ENCODE measurements around the gene LSAMP.
"Not testable (repeated sequence)": the region's sequence is repeated elsewhere in the genome, so short reads cannot be mapped to it uniquely, and the experiment has no call there.

Gene LSAMP

DNA sequence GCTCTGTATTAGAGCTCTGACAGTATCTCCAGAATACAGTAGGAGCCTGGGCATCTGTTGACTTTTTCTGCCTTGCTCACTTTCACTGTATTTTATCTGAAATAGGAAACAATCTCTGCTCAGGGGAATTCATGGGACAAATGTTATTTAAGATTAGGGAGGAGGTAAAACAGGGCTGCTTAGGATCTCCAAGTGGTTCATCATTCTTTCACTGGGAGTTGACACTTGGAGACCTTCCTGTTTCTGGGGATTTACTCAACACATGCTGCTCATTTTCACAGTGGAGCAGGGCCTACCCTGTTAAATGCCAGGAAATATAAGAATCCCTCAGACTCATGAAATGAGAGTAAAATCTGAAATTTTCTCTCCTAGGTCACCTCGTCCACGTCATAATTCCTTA is 636.5 kb downstream of the LSAMP start:
- no peak overlapping the region for H3K4me3 ChIP-seq (ENCODE audit: low read depth, low read length)

GRCh38 chr3:115808244-115808643 is 637.0 kb downstream of the LSAMP start:
- H3K9ac ChIP-seq (ENCODE audit: low read depth, low read length): no peak overlapping the region
- H3K4me3 ChIP-seq (ENCODE audit: low read depth, low read length): no peak overlapping the region
- no peaks in the 10 kb centered on the region for H3K27me3 ChIP-seq (ENCODE audit: control insufficient read depth, insufficient read depth, low read length)
- no peaks in the 10 kb centered on the region for H3K36me3 ChIP-seq (ENCODE audit: control insufficient read depth, insufficient read depth, low read length)
- peaks cover 32% of the 10 kb centered on the region for H3K4me1 ChIP-seq (ENCODE audit: control insufficient read depth, insufficient read depth, low read length)
- no peaks in the 10 kb centered on the region for H3K9me3 ChIP-seq (ENCODE audit: control insufficient read depth, insufficient read depth, low read length)

More for the DNA sequence above, 636.5 kb downstream of the LSAMP start:
- H3K9me3 ChIP-seq (ENCODE audit: control insufficient read depth, insufficient read depth, low read length): no peaks in the 10 kb centered on the region
- no peak overlapping the region for H3K9ac ChIP-seq (ENCODE audit: low read depth, low read length)
- peaks cover 27% of the 10 kb centered on the region for H3K4me1 ChIP-seq (ENCODE audit: control insufficient read depth, insufficient read depth, low read length)
- H3K36me3 ChIP-seq (ENCODE audit: control insufficient read depth, insufficient read depth, low read length): no peaks in the 10 kb centered on the region
- no peaks in the 10 kb centered on the region for H3K27me3 ChIP-seq (ENCODE audit: control insufficient read depth, insufficient read depth, low read length)

DNA sequence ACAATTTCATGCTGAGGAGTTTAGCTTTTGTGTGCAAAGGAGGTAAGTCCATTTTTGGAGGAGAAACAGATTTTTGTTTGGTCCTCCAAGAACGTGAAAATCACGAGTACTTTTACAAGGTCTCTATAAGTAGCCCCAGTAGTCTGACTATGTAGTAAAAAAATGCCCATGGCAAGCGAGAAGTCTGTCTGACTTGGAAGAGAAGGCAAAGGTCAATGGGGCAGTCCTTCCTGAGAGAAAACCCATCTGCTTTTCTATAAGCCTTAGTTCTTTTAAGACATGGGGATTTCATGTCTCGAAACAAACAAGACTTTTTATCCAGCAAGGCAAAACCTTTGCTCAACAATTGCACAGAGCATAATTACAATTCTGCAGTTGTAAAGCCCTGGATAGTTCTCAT is 638.8 kb downstream of the LSAMP start:
- H3K27me3 ChIP-seq (ENCODE audit: control insufficient read depth, insufficient read depth, low read length): no peaks in the 10 kb centered on the region
- H3K9me3 ChIP-seq (ENCODE audit: control insufficient read depth, insufficient read depth, low read length): no peaks in the 10 kb centered on the region
- H3K36me3 ChIP-seq (ENCODE audit: control insufficient read depth, insufficient read depth, low read length): no peaks in the 10 kb centered on the region
- peaks cover 37% of the 10 kb centered on the region for H3K4me1 ChIP-seq (ENCODE audit: control insufficient read depth, insufficient read depth, low read length)
- no peak overlapping the region for H3K9ac ChIP-seq (ENCODE audit: low read depth, low read length)
- H3K4me3 ChIP-seq (ENCODE audit: low read depth, low read length): no peak overlapping the region

DNA sequence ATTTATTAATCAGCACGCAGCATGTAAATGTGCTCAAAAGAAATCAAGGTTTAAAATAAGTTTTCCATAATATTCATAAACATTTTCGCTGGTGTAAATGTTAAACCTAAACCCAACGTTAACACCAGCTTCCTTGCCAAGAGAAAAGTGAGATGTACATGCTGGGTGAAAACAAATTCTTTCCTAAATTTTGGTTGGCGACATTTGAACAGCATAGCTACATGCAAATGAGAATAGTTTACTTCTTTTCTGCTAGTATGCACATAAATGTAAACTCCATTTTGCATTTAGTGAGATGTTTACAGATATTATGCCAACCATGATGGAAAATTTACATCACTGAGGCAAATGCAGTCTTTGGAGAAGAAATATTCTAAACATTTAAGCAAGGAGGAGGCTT is 639.8 kb downstream of the LSAMP start:
- Histone ChIP-seq H3K4me1 (ENCODE audit: control insufficient read depth, insufficient read depth, low read length) (peaks cover 37% of the 10 kb centered on the region), H3K27me3 (ENCODE audit: control insufficient read depth, insufficient read depth, low read length) (no peaks in the 10 kb centered on the region), H3K9ac (ENCODE audit: low read depth, low read length) (no peak overlapping the region), H3K4me3 (ENCODE audit: low read depth, low read length) (no peak overlapping the region), H3K9me3 (ENCODE audit: control insufficient read depth, insufficient read depth, low read length) (no peaks in the 10 kb centered on the region), H3K36me3 (ENCODE audit: control insufficient read depth, insufficient read depth, low read length) (no peaks in the 10 kb centered on the region)

GRCh38 chr3:115804713-115805119 is 640.6 kb downstream of the LSAMP start:
- peaks cover 37% of the 10 kb centered on the region for H3K4me1 ChIP-seq (ENCODE audit: control insufficient read depth, insufficient read depth, low read length)
- H3K9me3 ChIP-seq (ENCODE audit: control insufficient read depth, insufficient read depth, low read length): no peaks in the 10 kb centered on the region
- H3K36me3 ChIP-seq (ENCODE audit: control insufficient read depth, insufficient read depth, low read length): no peaks in the 10 kb centered on the region
- H3K27me3 ChIP-seq (ENCODE audit: control insufficient read depth, insufficient read depth, low read length): no peaks in the 10 kb centered on the region
- H3K9ac ChIP-seq (ENCODE audit: low read depth, low read length): no peak overlapping the region
- H3K4me3 ChIP-seq (ENCODE audit: low read depth, low read length): no peak overlapping the region

GRCh38 chr3:115804200-115804599 is 641.1 kb downstream of the LSAMP start:
- H3K9me3 ChIP-seq (ENCODE audit: control insufficient read depth, insufficient read depth, low read length): no peaks in the 10 kb centered on the region
- no peaks in the 10 kb centered on the region for H3K27me3 ChIP-seq (ENCODE audit: control insufficient read depth, insufficient read depth, low read length)
- H3K4me3 ChIP-seq (ENCODE audit: low read depth, low read length): no peak overlapping the region
- no peak overlapping the region for H3K9ac ChIP-seq (ENCODE audit: low read depth, low read length)
- H3K4me1 ChIP-seq (ENCODE audit: control insufficient read depth, insufficient read depth, low read length): peaks cover 37% of the 10 kb centered on the region
- no peaks in the 10 kb centered on the region for H3K36me3 ChIP-seq (ENCODE audit: control insufficient read depth, insufficient read depth, low read length)

DNA sequence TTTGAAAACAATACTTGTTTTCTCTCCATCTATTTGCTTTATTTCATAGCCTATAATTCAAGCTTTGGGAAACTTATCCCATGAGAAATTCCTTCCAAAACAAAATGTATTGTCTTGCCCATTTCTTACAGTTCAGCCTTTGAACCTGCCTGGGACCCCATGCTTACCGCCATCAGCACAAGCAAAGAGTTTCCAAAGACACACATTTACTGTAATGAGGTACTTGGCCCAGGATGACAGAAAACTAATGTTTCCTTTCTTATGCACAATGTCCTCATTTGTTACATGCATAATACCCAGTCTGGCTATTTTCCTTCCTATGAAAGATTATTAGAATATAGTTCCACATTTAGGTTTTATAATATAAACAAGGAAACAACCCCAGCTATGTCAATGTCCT is 641.6 kb downstream of the LSAMP start:
- no peaks in the 10 kb centered on the region for H3K9me3 ChIP-seq (ENCODE audit: control insufficient read depth, insufficient read depth, low read length)
- no peaks in the 10 kb centered on the region for H3K36me3 ChIP-seq (ENCODE audit: control insufficient read depth, insufficient read depth, low read length)
- H3K4me1 ChIP-seq (ENCODE audit: control insufficient read depth, insufficient read depth, low read length): peaks cover 37% of the 10 kb centered on the region
- no peak overlapping the region for H3K9ac ChIP-seq (ENCODE audit: low read depth, low read length)
- H3K4me3 ChIP-seq (ENCODE audit: low read depth, low read length): no peak overlapping the region
- no peaks in the 10 kb centered on the region for H3K27me3 ChIP-seq (ENCODE audit: control insufficient read depth, insufficient read depth, low read length)

DNA sequence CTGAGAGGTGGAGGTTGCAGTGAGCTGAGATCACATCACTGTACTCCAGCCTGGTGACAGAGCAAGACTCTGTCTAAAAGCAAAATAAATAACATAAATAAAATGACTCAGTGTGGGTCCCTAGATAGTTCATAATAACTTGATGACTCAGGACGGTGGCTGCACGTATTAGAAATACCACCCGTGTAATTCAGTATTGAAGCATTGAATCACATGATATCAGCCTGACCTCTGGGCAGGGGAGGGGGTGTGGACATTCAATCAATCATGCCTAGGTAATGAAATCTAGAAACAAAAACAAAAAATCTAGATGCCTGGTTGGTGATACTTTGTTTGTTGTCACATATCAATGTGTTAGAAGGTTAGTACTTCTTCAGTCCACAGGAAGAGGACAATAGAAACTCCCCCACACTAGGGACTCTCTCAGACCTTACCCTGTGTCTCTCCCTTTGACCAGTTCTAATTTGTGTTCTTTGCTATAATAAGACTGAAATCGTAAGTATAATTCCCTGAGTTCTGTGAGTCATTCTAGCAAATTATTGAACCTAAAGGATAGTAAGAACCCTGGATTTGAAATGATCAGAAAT is 644.7 kb downstream of the LSAMP start:
- H3K9ac ChIP-seq (ENCODE audit: low read depth, low read length): no peak overlapping the region
- no peaks in the 10 kb centered on the region for H3K27me3 ChIP-seq (ENCODE audit: control insufficient read depth, insufficient read depth, low read length)
- H3K9me3 ChIP-seq (ENCODE audit: control insufficient read depth, insufficient read depth, low read length): no peaks in the 10 kb centered on the region
- peaks cover 27% of the 10 kb centered on the region for H3K4me1 ChIP-seq (ENCODE audit: control insufficient read depth, insufficient read depth, low read length)
- H3K4me3 ChIP-seq (ENCODE audit: low read depth, low read length): no peak overlapping the region
- no peaks in the 10 kb centered on the region for H3K36me3 ChIP-seq (ENCODE audit: control insufficient read depth, insufficient read depth, low read length)

DNA sequence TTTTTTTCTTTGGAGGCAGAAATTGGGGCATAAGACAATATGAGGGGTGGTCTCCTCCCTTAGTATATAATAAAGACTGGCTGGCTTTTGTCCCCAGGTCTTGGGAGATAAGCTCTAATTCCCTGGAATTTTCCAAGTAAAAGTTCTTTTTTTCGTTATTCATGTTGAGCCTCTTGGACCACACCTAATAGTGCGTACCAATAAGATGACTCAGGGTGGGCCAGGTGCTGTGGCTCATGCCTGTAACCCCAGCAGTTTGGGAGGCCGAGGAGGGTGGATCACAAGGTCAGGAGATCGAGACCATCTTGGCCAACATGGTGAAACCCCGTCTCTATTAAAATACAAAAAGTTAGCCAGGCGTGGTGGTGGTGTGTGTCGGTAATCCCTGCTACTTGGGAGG is 645.2 kb downstream of the LSAMP start:
- H3K27me3 ChIP-seq (ENCODE audit: control insufficient read depth, insufficient read depth, low read length); H3K9ac ChIP-seq (ENCODE audit: low read depth, low read length); H3K9me3 ChIP-seq (ENCODE audit: control insufficient read depth, insufficient read depth, low read length); H3K36me3 ChIP-seq (ENCODE audit: control insufficient read depth, insufficient read depth, low read length); H3K4me3 ChIP-seq (ENCODE audit: low read depth, low read length): not testable (repeated sequence)
- peaks cover 22% of the 10 kb centered on the region for H3K4me1 ChIP-seq (ENCODE audit: control insufficient read depth, insufficient read depth, low read length)

DNA sequence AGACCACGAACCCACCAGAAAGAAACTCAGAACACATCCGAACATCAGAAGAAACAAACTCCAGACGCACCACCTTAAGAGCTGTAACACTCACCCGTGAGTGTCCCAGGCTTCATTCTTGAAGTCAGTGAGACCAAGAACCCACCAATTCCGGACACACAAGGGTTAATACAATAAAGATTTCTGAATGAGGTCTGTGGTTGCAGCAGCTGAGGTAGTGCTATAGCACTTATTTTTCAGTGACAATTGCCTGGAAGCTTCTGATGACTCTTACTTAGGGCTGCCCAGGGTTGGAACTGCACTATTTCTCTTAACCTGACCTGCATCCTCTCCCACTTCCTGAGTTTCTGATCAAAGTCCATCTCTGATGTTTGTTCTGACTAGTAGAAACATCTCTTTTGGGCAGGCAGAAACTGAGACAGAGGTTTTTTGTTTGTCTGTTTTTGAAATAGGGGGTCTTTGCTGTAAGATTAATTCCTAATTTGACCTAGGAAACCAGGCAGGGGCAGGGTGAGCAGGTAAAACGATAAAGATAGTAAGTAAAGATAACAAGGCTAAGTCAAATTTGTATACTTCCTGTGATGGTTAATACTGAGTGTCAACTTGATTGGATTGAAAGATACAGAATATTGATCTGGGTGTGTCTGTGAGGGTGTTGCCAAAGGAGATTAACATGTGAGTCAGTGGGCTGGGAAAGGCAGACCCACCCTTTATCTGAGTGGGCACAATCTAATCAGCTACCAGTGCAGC is 652.9 kb downstream of the LSAMP start:
- Histone ChIP-seq H3K36me3 (ENCODE audit: control insufficient read depth, insufficient read depth, low read length) (no peaks in the 10 kb centered on the region), H3K9ac (ENCODE audit: low read depth, low read length) (no peak overlapping the region), H3K27me3 (ENCODE audit: control insufficient read depth, insufficient read depth, low read length) (no peaks in the 10 kb centered on the region), H3K4me3 (ENCODE audit: low read depth, low read length) (no peak overlapping the region), H3K9me3 (ENCODE audit: control insufficient read depth, insufficient read depth, low read length) (no peaks in the 10 kb centered on the region), H3K4me1 (ENCODE audit: control insufficient read depth, insufficient read depth, low read length) (peaks cover 5% of the 10 kb centered on the region)

DNA sequence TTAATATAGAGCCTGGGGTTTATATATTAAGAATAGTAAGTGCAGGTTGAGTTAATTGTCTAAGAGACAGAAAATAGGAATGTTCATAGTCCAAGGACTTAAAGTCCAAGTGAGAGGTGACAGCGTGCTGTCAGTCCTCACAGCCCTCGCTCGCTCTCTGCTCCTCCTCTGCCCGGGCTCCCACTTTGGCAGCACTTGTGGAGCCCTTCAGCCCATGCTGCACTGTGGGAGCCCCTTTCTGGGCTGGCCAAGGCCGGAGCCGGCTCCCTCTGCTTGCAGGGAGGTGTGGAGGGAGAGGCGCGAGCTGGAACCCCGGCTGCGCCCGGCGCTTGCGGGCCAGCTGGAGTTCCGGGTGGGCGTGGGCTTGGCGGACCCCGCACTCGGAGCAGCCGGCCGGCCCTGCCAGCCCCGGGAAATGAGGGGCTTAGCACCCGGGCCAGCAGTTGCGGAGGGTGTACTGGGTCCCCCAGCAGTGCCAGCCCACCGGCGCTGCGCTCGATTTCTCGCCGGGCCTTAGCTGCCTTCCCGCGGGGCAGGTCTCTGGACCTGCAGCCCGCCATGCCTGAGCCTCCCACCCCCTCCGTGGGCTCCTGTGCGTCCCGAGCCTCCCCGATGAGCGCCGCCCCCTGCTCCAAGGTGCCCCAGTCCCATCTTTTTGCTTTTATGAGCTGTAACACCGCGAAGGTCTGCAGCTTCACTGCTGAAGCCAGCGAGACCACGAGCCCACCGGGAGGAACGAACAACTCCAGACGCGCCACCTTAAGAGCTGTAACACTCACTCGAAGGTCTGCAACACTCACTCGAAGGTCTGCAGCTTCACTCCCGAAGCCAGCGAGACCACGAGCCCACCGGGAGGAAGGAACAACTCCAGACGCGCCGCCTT is 653.8 kb downstream of the LSAMP start:
- H3K4me1 ChIP-seq (ENCODE audit: control insufficient read depth, insufficient read depth, low read length); H3K9me3 ChIP-seq (ENCODE audit: control insufficient read depth, insufficient read depth, low read length); H3K4me3 ChIP-seq (ENCODE audit: low read depth, low read length); H3K9ac ChIP-seq (ENCODE audit: low read depth, low read length); H3K36me3 ChIP-seq (ENCODE audit: control insufficient read depth, insufficient read depth, low read length); H3K27me3 ChIP-seq (ENCODE audit: control insufficient read depth, insufficient read depth, low read length): not testable (repeated sequence)

DNA sequence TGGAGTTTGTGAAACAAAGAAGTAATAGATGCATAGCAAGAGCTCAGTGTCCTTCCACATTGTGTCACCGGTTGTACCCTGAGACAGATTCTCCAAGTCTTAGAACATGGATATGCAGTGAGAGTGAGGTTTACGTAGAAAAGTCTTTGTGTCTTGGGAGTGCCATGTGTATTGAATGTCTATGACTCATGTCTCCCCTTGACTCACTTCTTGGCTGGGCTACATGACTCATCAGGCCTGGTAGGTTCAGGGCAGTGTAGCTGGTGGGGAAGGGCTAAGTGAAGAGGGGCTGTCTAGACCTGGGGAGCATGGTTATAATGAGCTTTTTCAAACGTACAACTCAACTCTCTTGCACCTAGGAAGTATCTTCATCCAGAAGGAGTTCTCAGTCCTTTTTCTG is 654.5 kb downstream of the LSAMP start:
- H3K9ac ChIP-seq (ENCODE audit: low read depth, low read length): no peak overlapping the region
- H3K9me3 ChIP-seq (ENCODE audit: control insufficient read depth, insufficient read depth, low read length): no peaks in the 10 kb centered on the region
- H3K36me3 ChIP-seq (ENCODE audit: control insufficient read depth, insufficient read depth, low read length): no peaks in the 10 kb centered on the region
- H3K4me3 ChIP-seq (ENCODE audit: low read depth, low read length): no peak overlapping the region
- H3K4me1 ChIP-seq (ENCODE audit: control insufficient read depth, insufficient read depth, low read length): peaks cover 6% of the 10 kb centered on the region
- H3K27me3 ChIP-seq (ENCODE audit: control insufficient read depth, insufficient read depth, low read length): no peaks in the 10 kb centered on the region
